ENCODE results near the gene AGMAT. TPM values are rescaled to one million over a fixed set of nuclear protein-coding genes. Genes with fewer than 3 reads are reported as not detected.

AGMAT gene
- total and polyA plus RNA-seq, 11 donors = 0.08 to 0.53 (median 0.22) TPM; not detected in 6

DNA sequence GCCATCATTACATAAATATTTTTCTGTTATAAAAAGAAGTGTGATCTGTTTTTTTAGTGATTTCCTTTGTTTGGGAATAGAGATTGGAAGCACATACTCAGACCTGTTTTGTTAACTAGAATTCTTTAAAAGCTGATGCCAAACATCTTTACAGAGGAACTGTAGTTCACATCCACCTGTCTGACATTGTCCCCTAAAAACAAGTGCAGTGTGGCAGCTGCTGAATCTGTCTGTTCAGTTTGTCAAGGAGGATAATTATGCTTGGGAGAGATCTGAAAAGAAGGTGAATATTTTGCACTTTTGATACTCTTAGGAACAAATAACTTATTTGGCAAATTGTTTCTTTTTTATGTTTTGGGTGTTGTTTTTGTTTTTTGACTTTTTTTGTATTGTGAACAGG is 13.6 kb downstream of the AGMAT start:
- ATAC-seq = no peak
- TF ChIP-seq POLR2A (IDR thresholded peaks at IDR 0.05) = no peak
- TF ChIP-seq, protein P1, sequence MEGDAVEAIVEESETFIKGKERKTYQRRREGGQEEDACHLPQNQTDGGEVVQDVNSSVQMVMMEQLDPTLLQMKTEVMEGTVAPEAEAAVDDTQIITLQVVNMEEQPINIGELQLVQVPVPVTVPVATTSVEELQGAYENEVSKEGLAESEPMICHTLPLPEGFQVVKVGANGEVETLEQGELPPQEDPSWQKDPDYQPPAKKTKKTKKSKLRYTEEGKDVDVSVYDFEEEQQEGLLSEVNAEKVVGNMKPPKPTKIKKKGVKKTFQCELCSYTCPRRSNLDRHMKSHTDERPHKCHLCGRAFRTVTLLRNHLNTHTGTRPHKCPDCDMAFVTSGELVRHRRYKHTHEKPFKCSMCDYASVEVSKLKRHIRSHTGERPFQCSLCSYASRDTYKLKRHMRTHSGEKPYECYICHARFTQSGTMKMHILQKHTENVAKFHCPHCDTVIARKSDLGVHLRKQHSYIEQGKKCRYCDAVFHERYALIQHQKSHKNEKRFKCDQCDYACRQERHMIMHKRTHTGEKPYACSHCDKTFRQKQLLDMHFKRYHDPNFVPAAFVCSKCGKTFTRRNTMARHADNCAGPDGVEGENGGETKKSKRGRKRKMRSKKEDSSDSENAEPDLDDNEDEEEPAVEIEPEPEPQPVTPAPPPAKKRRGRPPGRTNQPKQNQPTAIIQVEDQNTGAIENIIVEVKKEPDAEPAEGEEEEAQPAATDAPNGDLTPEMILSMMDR (IDR thresholded peaks at IDR 0.05) = no peak
- no peak overlapping the region for H3K27ac ChIP-seq
- H3K9me3 ChIP-seq = no peaks in the 10 kb centered on the region
- intact Hi-C loops (cut with DNase I) = loop anchor here in 1 of 10 donors (10.0 kb wide), 1 partner anchor 84 kb away; a partner anchor contains a TSS
- peaks cover 0 to 57% (median 46%) of the 10 kb centered on the region in 9 donors for H3K36me3 ChIP-seq
- no peak overlapping the region for H3K4me3 ChIP-seq
- H3K27me3 ChIP-seq = no peaks in the 10 kb centered on the region
- no peak for DNase-seq
- H3K4me1 ChIP-seq = peaks cover 0 to 5% (median 0%) of the 10 kb centered on the region in 12 donors

DNA sequence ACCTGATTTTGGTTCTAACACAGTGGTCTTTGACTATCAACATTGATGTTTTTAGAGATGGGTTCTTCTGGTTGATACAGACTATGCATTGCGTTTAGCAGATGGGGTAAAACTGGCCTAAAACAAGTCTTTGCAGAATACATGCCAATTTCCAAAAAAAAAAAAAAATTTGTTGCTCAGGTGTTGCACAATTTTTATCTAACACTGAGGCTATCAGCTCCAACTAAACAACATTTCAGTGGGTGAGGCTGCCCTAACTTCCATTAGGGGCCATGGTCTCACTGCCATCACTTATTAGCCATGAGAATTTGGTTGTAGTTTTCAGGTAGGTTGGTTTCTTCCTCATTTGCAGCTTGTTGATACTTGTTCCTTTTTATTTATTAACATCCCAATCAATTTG is 14.0 kb downstream of the AGMAT start:
- intact Hi-C loops (cut with DNase I) = loop anchor here in 1 of 10 donors (10.0 kb wide), 1 partner anchor 84 kb away; a partner anchor contains a TSS
- no peak for TF ChIP-seq POLR2A (IDR thresholded peaks at IDR 0.05)
- TF ChIP-seq, protein P1 (IDR thresholded peaks at IDR 0.05) = no peak
- 90 to 98% (median 96%) methylated on average over 1 of the region's 1 CpG for WGBS, 4 donors
- Histone ChIP-seq H3K4me1 (peaks cover 0 to 5% (median 0%) of the 10 kb centered on the region in 12 donors), H3K36me3 (peaks cover 0 to 61% (median 50%) of the 10 kb centered on the region in 9 donors), H3K9me3 (no peaks in the 10 kb centered on the region), H3K27ac (no peak overlapping the region), H3K27me3 (no peaks in the 10 kb centered on the region), H3K4me3 (no peak overlapping the region)
- ATAC-seq (no peak), DNase-seq (no peak)

DNA sequence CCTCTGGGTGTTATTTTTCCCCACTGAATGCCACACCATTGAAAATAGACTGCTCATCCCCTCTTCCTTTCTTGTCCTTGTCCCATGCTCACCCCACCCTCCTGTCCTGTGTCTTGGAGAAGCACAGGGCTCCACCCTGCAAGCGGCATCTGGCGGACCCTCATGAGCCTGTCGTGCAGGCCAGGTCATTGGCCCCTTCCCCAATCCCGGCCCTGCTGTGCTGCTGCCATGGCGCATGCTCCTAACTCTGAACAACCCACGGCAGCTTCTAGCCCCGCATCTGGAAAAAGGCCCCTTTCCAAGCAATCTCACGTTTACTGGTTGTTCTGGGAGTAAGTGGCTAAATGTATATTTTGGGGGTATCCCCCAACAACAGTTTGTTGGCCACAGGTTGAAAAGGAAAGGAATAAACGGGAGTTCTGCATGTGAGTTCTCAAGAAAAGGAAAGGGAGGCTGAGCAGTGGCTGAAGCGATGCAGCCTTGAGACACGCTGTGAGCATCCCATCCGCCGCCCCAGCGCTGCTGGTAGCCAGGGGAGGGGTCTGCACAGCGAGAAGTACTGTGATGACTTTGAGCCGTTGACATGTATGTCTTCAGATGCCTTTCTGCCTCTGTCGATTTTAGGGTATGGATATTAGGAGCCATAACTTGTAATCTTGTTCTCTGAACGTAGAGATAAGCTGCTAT is 16.3 kb downstream of the AGMAT start:
- TF ChIP-seq POLR2A (IDR thresholded peaks at IDR 0.05) = no peak
- TF ChIP-seq, protein P1 (IDR thresholded peaks at IDR 0.05) = no peak
- Histone ChIP-seq H3K9me3 (no peaks in the 10 kb centered on the region), H3K4me1 (no peaks in the 10 kb centered on the region), H3K27me3 (no peaks in the 10 kb centered on the region), H3K36me3 (peaks cover 0 to 84% (median 74%) of the 10 kb centered on the region in 9 donors), H3K4me3 (no peak overlapping the region), H3K27ac (no peak overlapping the region)
- intact Hi-C loops (cut with DNase I) = no loop called here
- no peak for DNase-seq
- no peak for ATAC-seq
- WGBS, 4 donors = 87 to 89% (median 88%) methylated on average over 18 of the region's 18 CpGs

DNA sequence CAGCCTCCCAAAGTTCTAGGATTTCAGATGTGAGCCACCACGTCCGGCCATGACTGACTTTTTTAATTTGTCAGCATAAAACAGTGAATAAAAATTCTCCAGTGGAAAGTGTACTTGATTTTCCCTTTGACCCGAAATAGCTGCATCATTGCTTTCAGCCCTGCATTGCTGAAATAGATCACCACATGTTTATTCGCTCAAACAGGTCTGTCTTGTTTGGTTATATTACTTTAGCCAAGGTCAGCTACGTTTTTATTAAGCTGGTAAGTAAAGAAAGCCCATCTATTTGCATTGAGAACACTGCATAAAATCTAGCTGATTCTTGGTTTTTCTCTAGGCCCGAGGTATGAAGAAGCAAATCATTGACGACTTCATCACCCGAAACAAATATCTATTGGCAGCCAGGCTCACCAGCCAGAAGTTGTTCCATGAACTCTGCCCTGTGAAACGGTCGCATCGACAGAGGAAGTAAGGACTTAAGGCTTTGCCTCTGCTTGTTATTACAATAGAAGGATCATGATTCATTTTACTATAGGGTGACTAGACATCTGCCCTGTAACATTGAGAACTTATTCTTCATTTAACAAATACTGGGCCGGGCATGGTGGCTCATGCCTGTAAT is 25.6 kb downstream of the AGMAT start:
- TF ChIP-seq, protein P1 (IDR thresholded peaks at IDR 0.05) = no peak
- no peak for TF ChIP-seq POLR2A (IDR thresholded peaks at IDR 0.05)
- intact Hi-C loops (cut with DNase I) = no loop called here
- 94 to 95% (median 95%) methylated on average over 12 of the region's 12 CpGs for WGBS, 4 donors

More for the DNA sequence above, 25.6 kb downstream of the AGMAT start:
- Histone ChIP-seq H3K4me3 (no peak overlapping the region), H3K4me1 (no peaks in the 10 kb centered on the region), H3K36me3 (peaks cover 0 to 64% (median 53%) of the 10 kb centered on the region in 9 donors), H3K9me3 (no peaks in the 10 kb centered on the region), H3K27me3 (no peaks in the 10 kb centered on the region), H3K27ac (no peak overlapping the region)
- DNase-seq (no peak), ATAC-seq (no peak)
